Ovary (tissue), 9 donors: ENCODE data around the gene HYDIN. TPM values are rescaled to one million over a fixed set of nuclear protein-coding genes. Genes with fewer than 3 reads are reported as not detected.

Experiments used
- DNase-seq, 5 donors: peaks; one replicate each; pipeline ENCODE4 v3.0.0-alpha.2; 2019 to 2020
- H3K27ac ChIP-seq, 2 donors: fragments of 200-600 bp; one replicate each; pipeline versions ENCODE4 v1.5.1 to v1.8.0; 2019 to 2022
- H3K27me3 ChIP-seq: fragments of 200-600 bp; one replicate; pipeline ENCODE4 v1.8.0; 2022
- H3K36me3 ChIP-seq: fragments of 200-600 bp; sonication (generic); one replicate; pipeline ENCODE4 v1.5.1; 2019
- H3K4me1 ChIP-seq: one replicate; pipeline ENCODE4 v1.8.1; 2013; ENCODE audit warnings: mild to moderate bottlenecking, moderate library complexity; ENCODE audit not compliant: insufficient read depth
- H3K4me3 ChIP-seq: fragments of 200-600 bp; sonication (generic); one replicate; pipeline ENCODE4 v1.5.1; 2017
- H3K9me3 ChIP-seq, 2 donors: fragments of 200-600 bp in 1 of 2; sonication (generic) in 1 of 2; one replicate each; pipeline versions ENCODE4 v1.5.1 to v1.8.1; 2013 to 2019; ENCODE audit warnings: mild to moderate bottlenecking in 1 of 2, moderate library complexity in 1 of 2
- CTCF ChIP-seq, 3 donors: fragments of 450-650 bp in 2 of 3; fragments of 200-600 bp in 1 of 3; IDR thresholded peaks; one replicate each; pipeline versions ENCODE4 v1.5.1 to v1.8.0; 2016 to 2022; ENCODE audit warnings: antibody characterized with exemption in 3 of 3, mild to moderate bottlenecking in 1 of 3
- EP300 ChIP-seq: sonication (generic); formaldehyde crosslinking; IDR thresholded peaks from one replicate; pipeline ENCODE4 v1.6.1; 2017; ENCODE audit warnings: antibody characterized with exemption
- POLR2A ChIP-seq: fragments of 450-650 bp; IDR thresholded peaks from one replicate; pipeline ENCODE4 v1.6.1; 2017; ENCODE audit warnings: antibody characterized with exemption, mild to moderate bottlenecking, moderate library complexity
- WGBS, 3 donors: extraction: QIAGEN DNeasy Blood & Tissue Kit in 1 of 3; methylation state at CpG; one replicate each; pipeline versions ENCODE4 v1.1.5 to v1.1.7; 2013 to 2017; 5-methylcytosine and 5-hydroxymethylcytosine counted together
- intact Hi-C, 4 donors: fragments of 100-400 bp; cut with DNase I; formaldehyde crosslinking; loops; one replicate each; pipeline versions ENCODE4 v1.11.0 to v1.15.1; 2022 to 2023
- polyA plus RNA-seq, 2 donors: library from polyadenylated mRNA; stranded (reverse); fragments of 200-250 nt in 1 of 2; fragments of 350-450 nt in 1 of 2; fragmentation: Illumina TruSeq in 1 of 2; extraction: RNeasy Lipid Tissue Mini Kit (QIAGEN cat#74804) in 1 of 2; gene quantifications; one replicate each; pipeline ENCODE4 v1.2.3, GENCODE V29; 2013 to 2014
- total RNA-seq, 7 donors: library from RNA; depleted of rRNA in 2 of 7; stranded (reverse); fragments of >200 nt in 2 of 7; fragmentation: NEBNext Ultra II Directional in 3 of 7; extraction: Animal tissue kit (Norgen Biotek cat#: 25700) in 3 of 7; gene quantifications; one replicate each; pipeline versions ENCODE4 v1.1.0 to v1.2.4, GENCODE V29; 2016 to 2023
- donor health status: DM: no; HTN: no; CAD: no; lungs with moderate emphysema.
- donor health status: DM: no; HTN: no; CAD: no.
- donor health status: Bipolar disorder and iron deficiency.
- donor health status: DM: yes; HTN: yes; CAD: no.
- donor health status: DM: no; HTN: no; CAD: no.
- donor health status: DM: yes; HTN: yes; CAD: no.

The HYDIN gene
- total and polyA plus RNA-seq, 9 donors: 0.39 to 59.4 (median 4.4) TPM

GRCh38 chr16:71218306-71218963 is 12.1 kb downstream of the HYDIN start:
- H3K36me3 ChIP-seq: no peaks in the 10 kb centered on the region
- no peaks in the 10 kb centered on the region for H3K4me1 ChIP-seq
- 4 to 16% (median 5%) methylated on average over 4 of the region's 4 CpGs for WGBS, 3 donors

GRCh38 chr16:71217506-71217905 is 13.0 kb downstream of the HYDIN start:
- WGBS, 3 donors: 52 to 59% (median 55%) methylated on average over 4 of the region's 4 CpGs
- no peak overlapping the region for H3K27ac ChIP-seq
- H3K36me3 ChIP-seq: no peaks in the 10 kb centered on the region
- H3K4me1 ChIP-seq: no peaks in the 10 kb centered on the region
- DNase-seq: no peak
- H3K27me3 ChIP-seq: no peaks in the 10 kb centered on the region
- intact Hi-C loops: no loop called here
- H3K4me3 ChIP-seq: no peak overlapping the region
- no peak for TF ChIP-seq CTCF (IDR thresholded peaks at IDR 0.05)
- no peak for TF ChIP-seq EP300
- no peak for TF ChIP-seq POLR2A
- no peaks in the 10 kb centered on the region for H3K9me3 ChIP-seq

More at GRCh38 chr16:71218306-71218963, 12.1 kb downstream of the HYDIN start:
- DNase-seq: no peak
- TF ChIP-seq POLR2A (no peak), CTCF (IDR thresholded peaks at IDR 0.05) (no peak), EP300 (no peak)
- no peak overlapping the region for H3K27ac ChIP-seq
- H3K9me3 ChIP-seq: no peaks in the 10 kb centered on the region
- no peaks in the 10 kb centered on the region for H3K27me3 ChIP-seq
- intact Hi-C loops: no loop called here
- H3K4me3 ChIP-seq: no peak overlapping the region

- no peak for TF ChIP-seq EP300
- TF ChIP-seq CTCF (IDR thresholded peaks at IDR 0.05): no peak
- no peak for TF ChIP-seq POLR2A
- intact Hi-C loops: no loop called here
- Histone ChIP-seq H3K36me3 (no peaks in the 10 kb centered on the region), H3K9me3 (no peaks in the 10 kb centered on the region), H3K4me1 (no peaks in the 10 kb centered on the region), H3K27ac (no peak overlapping the region), H3K27me3 (no peaks in the 10 kb centered on the region), H3K4me3 (no peak overlapping the region)
- no peak for DNase-seq
- 86 to 94% (median 92%) methylated on average over 3 of the region's 3 CpGs for WGBS, 3 donors
Observed at GRCh38 chr16:71216714-71217113, 13.8 kb downstream of the HYDIN start.

- Histone ChIP-seq H3K27me3 (no peaks in the 10 kb centered on the region), H3K27ac (no peak overlapping the region), H3K9me3 (no peaks in the 10 kb centered on the region), H3K4me1 (no peaks in the 10 kb centered on the region), H3K4me3 (no peak overlapping the region), H3K36me3 (no peaks in the 10 kb centered on the region)
- TF ChIP-seq POLR2A: no peak
- TF ChIP-seq EP300: no peak
- no peak for TF ChIP-seq CTCF (IDR thresholded peaks at IDR 0.05)
- intact Hi-C loops: no loop called here
- DNase-seq: no peak
- 63 to 70% (median 70%) methylated on average over 1 of the region's 1 CpG for WGBS, 3 donors
Observed at GRCh38 chr16:71214746-71215381, 15.7 kb downstream of the HYDIN start.
